Retina (tissue), 1 donor: ENCODE results near the gene SET.

Experiments used
- DNase-seq: peaks from one replicate; pipeline ENCODE4 v3.0.0-alpha.2; 2016

The SET gene

DNA sequence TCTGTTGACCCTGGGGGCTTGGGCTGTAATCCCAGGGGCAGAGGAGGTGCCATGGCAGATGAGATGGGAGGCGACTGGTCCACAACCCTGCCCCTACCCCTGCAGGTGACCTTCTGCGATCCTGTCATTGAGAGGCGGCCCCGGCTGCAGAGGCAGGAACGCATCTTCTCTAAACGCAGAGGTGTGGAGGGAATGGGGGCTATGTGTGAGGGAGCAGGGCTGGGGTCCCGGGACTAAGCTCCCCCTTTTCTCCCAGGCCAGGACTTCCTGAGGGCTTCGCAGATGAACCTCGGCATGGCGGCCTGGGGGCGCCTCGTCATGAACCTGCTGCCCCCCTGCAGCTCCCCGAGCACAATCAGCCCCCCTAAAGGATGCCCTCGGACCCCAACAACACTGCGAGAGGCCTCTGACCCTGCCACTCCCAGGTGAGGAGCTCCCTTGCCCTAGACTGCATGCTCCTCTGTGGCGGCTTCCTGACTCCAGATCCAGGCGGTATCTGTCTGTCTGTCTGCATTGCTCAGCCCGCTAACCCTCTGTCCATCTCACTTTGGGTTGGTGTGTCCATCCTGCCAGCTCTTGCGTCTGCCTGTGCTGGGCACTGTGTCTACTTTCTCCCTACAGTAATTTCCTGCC, 25.0 kb downstream of the SET start:
- no peak for DNase-seq

DNA sequence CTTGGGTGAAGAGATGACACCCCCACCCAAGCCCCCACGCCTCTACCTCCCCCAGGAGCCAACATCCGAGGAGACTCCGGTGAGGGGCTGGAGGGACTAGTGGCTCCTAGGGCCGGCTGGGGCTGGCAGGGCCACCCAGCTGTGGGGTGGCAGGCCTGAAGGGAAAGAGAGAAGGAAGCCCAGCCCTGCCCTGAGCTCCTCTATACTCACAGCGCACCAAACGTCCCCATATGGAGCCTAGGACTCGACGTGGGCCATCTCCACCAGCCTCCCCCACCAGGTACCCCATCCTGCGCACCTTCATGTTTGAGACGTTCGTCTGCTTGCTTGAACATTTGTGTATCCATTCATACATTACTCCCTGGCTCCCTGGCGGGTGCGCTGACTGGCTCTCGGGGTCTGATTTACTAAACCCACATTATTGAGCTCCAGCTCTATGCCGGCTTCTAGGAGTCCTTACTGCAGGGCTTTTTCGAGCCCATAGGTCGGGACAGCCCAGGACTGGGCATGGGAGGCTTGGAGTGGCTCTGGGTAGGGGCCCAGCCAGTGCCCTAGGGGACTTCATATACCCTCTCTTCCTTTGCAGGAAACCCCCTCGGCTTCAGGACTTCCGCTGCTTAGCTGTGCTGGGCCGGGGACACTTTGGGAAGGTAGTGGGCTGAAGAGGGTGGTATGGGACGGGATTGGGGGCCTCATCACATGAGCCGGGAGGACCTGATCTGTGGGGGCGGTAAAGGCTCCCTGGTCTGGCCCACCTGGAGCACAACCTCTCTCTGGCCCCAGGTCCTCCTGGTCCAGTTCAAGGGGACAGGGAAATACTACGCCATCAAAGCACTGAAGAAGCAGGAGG, 25.8 kb downstream of the SET start:
- no peak for DNase-seq

- no peak for DNase-seq
These were observed 26.4 kb downstream of the SET start for GRCh38 chr9:128715436-128715750.

DNA sequence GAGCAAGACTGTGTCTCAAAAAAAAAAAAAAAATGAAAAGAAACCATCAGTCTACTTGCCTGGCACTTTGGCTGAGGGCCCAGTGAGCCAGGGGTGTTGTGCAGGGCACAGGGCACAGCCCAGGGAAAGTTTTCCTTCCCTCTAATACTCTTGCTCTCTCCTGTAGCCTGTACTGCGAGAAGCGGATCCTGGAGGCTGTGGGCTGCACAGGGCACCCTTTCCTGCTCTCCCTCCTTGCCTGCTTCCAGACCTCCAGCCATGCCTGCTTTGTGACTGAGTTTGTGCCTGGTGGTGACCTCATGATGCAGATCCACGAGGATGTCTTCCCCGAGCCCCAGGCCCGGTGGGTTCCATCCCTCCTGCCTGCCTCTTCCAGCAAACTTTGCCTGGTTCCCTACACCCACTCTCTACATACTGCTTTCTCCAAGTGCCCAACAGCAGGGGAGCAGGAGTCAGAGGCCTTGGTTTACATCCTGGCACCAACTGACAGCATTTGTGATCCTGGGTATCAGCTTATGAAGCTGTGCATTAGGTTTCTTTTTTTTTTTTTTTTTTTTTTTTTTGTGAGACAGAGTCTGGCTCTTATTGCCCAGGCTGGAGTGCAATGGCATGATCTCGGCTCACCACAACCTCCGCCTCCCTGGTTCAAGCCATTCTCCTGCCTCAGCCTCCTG, 27.7 kb downstream of the SET start:
- DNase-seq, result no peak

DNA sequence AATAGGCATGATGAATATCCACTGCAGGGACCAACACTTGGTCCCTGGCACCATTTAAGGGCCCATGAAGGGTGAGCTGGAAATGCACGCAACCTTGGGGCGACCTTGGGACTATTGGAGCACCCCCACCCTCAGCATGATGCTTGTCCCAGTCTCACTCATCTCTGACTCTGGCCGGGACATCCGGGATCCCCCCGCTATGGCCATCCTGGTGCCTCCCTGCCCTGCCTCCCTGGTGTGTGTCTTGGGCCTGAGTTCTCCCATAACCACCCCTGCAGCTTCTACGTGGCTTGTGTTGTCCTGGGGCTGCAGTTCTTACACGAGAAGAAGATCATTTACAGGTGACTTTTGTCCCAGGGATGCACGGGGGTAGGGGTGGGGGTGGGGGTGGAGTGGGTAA, 29.0 kb downstream of the SET start:
- no peak for DNase-seq

GRCh38 chr9:128718475-128718874, 29.5 kb downstream of the SET start:
- DNase-seq, result no peak

DNA sequence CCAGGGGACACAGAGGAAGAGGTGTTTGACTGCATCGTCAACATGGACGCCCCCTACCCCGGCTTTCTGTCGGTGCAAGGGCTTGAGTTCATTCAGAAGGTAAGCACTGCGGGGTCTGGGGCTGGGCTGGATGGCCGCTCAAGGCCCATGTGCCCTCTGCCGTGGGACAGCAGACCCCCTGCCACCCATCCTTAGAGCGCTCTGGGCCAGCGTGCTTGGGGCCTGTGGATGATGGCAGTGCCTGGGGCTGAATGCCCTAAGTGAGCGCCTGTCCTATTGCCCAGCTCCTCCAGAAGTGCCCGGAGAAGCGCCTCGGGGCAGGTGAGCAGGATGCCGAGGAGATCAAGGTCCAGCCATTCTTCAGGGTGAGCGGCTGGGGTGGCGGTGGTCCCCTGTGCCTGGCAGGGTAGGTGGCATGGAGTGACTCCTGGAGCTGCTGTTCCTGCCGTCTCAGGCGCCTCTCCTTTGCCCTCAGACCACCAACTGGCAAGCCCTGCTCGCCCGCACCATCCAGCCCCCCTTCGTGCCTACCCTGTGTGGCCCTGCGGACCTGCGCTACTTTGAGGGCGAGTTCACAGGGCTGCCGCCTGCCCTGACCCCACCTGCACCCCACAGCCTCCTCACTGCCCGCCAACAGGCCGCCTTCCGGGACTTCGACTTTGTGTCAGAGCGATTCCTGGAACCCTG, 31.0 kb downstream of the SET start:
- no peak for DNase-seq

GRCh38 chr9:128720841-128721486, 31.9 kb downstream of the SET start:
- no peak for DNase-seq

GRCh38 chr9:128721487-128722010, 32.5 kb downstream of the SET start:
- DNase-seq, result no peak

DNA sequence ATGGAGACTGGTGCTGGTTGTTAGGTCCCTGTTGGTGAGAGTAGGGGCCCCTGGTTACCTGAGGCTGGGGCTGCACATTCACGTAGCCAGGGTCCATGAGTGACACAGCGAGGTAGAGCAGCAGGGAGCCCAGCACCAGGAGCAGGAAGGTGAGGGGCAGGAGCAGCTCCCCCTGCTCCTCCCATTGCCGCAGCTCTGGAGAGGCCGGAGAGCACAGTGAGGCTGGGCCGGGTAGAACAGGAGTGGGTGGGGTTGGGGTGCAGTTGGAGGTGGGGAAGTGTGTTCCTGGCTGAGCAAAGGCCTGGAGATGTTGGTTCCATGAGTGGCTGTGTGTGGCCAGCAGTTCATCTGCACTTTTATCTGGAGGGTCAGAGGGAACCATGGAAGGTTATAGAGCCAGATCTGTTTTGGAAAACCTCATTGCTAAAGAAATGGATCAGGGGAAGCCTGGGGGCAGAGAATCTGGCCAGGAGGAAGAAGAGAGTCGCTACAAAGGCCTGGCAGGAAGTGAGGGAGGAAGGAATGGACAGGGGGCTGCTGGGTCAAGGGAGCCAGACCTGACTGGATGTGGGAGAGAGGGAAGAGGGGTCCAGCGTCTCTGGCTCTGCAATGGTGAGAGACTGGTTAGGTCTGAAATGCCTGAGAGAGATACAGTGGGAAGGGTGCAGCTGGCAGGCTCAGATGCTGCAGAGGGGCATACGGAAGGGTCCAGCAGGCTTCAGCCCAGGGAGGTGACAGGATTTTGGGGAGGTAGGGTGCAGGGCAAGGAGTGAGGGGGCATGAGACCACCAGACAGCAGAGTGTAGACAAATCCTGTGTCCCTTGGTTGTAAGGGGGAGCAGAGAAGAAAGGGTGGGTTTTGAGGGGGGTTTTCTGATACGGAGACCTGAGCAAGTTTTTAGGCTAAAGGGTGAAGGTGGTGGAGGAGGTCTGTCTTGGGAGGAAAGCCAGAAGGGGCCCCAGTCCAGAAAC, 33.6 kb downstream of the SET start:
- DNase-seq, result no peak

GRCh38 chr9:128723352-128723865, 34.4 kb downstream of the SET start:
- DNase-seq, result no peak

DNA sequence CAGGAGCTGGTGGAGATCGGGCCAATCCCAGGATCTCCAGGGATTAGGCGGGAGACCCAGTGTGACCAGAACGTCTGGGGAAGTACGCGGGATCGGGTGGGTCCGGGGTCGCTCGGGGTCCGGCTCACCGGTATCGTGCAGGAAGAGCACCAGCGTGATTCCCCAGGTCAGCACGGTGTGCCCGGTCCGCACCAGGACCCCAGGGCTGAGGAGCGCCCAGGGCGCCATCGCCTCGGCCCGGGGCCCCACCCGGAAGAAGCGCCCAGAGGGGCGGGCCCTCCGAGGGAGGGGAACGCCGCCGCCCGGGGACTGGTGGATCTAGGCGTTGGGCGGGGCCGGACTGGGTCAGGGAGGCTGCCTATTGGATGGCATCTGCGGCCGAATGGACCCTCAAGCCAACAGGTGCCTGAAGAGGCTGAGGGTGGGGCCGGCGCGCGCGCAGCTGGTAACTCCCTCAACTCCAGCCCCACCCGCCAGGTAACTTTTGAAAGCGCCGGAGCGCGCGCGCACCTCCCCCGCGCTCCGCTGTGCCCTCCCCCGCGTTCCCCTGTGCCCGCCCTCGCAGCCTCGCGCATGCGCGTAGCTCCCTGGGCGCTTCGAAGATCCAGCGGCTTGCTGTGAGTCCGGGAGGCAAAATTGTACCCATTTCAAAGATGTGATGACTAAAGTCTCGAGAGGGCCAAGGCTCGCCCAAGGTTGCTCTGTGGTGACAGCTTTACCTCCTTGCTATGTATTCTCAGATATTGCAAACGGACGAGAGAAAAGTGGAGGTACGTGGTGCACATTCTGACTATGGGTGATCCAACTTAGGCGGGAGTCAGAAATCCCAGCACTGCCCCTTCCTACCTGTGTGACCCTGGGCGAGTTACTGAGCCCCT, 35.1 kb downstream of the SET start, which contains the start of gene ZDHHC12:
Gene ZDHHC12 (minus strand): TSS at position 262 of the 878 bp plus-strand sequence. CDS start 34 bp downstream, at position 228.
- DNase-seq, result peak; percentile 91

DNA sequence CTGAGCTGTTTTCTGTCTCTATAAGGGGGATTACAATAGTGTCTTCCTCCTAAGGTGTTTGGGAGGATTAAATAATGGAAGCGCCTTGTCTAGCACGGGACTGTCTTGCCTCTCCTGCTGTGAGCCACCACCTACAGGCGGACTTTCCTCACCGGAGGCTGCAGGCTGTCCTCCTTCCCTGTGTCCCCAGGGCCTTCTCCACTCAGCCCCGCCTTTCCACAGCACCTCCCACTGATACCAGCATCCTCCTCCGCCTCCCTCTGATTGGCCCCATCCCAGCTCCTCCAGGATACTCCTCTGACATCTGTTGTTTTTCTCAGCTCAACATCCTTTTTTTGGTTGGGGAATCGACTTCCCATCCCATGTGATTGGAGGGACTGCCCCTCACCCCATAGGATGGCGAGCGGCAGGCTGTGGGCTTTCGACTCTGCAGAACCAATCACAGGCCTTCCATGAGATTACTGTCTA, 35.8 kb downstream of the SET start:
- DNase-seq, result no peak

DNA sequence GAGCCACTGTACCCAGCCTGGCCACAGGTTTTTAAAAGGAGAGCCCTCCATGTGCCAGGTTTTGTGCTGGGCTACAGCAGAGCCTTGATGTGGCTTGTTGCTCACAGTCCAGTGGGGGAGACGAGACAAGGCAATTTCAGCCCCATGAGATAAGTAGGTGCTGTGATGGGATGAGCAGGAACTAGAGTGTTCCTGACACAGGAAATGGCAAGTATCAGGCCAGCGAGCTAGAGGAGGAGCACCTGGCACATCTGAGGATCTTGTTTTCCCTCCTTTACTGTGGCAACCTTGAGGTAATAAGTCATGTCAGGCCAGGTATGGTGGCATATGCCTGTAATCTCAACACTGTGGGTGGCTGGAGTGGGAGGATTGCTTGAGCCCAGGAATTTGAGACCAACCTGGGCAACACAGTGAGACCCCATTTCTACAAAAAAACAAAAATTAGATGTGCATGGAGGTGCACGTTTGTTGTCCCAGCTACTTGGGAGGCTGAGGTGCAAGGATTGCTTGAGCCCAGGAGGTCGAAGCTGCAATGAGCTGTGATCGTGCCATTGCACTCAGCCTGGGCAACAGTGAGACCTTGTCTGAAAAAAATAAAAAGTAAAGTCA, 38.7 kb downstream of the SET start:
- no peak for DNase-seq

GRCh38 chr9:128728298-128728697, 39.3 kb downstream of the SET start:
- DNase-seq, result no peak

DNA sequence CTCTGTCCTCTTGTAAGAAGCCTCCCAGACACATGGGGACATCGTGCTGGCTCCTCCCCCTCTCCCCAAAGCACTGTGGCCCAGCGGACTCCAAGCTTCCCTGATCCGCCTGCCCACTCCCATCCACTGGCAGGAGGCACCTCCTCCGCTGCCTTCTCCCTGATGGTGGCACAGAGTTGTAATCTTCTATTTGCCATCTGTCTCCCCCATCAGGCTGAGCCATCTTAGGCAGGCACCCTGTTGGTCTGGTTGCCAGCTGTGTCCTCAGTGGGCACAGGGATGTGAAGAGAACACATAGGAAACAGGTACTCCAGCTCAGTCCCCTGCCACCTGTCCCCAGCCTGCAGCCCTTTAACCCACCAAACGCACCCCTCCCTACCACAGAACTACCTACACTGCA, 40.3 kb downstream of the SET start:
- DNase-seq, result no peak

- no peak for DNase-seq
These were observed 40.9 kb downstream of the SET start for GRCh38 chr9:128729766-128730517.

GRCh38 chr9:128731093-128731492, 42.1 kb downstream of the SET start:
- no peak for DNase-seq

- no peak for DNase-seq
These were observed 42.7 kb downstream of the SET start for GRCh38 chr9:128731691-128732090.
